ENCODE measurements around the gene STYXL1.
"Not testable (repeated sequence)": the region's sequence is repeated elsewhere in the genome, so short reads cannot be mapped to it uniquely, and the experiment has no call there.

STYXL1 gene

GRCh38 chr7:76065016-76065612 lies 17.3 kb upstream of the STYXL1 start:
- DNase-seq = no peak

DNA sequence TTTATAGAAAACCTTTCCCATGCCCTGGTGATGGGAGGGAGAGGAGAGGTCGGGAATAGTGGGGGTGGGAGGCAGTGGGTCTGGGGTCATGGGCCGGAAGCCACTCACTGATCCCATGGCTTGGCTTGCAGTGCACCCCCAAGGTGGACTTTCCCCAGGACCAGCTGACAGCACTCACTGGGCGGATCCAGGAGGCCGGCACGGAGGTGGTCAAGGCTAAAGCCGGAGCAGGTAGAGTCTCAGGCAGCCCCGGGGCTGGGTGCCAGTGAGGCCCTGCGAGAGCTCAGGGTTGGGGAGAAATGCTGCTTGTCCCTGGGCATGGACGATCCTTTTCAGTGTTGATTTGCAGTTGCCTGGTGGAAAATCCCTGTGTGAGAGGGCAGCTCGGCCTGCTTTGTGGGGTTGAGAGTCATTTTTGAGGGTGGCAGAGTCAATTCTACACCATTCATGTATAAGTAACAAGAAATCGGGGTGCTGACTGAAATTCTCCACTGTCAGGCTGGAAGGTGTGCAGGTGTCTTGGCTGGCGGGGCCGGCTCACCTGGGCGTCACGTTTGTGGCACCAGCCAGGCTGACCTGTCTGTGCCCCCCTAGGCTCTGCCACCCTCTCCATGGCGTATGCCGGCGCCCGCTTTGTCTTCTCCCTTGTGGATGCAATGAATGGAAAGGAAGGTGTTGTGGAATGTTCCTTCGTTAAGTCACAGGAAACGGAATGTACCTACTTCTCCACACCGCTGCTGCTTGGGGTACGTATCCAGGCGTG lies 16.6 kb upstream of the STYXL1 start:
- no peak for DNase-seq

DNA sequence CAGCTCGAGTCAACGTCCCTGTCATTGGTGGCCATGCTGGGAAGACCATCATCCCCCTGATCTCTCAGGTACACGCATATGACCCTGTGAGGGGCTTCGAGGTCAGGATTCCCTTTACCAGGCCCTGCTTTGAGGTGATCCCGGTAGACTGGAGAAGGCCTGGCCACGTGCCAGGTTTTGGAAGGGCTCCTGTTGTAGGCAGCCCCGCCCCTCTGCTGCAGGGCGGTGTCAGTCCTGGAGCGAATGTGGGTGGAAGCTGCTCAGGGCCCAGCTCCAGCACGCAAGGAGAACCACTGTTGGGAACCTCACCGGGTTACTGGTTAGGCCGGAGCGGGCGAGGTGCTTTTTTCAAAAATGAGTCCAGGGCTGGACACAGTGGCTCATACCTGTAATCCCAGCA lies 15.7 kb upstream of the STYXL1 start:
- DNase-seq = no peak

GRCh38 chr7:76063114-76063513 lies 15.3 kb upstream of the STYXL1 start:
- DNase-seq = no peak

DNA sequence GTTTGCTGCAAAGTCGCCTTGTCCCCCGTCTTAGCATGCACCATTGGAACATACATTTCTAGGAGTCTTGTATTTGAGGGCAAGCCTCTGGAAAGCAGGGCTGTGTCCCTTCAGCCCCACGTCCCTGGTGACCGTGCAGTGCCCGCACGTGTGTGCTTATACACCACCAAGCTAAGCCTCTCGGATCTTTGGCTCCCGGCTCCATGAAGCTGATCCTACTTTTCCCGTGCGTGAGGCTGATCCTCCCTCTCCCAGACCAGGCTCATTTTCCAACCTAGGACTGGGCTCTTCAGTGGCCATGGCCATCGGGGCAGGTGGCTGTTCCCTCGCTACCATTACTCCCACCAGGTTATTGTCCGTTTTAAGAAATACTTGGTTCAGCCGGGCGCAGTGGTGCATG lies 14.5 kb upstream of the STYXL1 start:
- DNase-seq = no peak

DNA sequence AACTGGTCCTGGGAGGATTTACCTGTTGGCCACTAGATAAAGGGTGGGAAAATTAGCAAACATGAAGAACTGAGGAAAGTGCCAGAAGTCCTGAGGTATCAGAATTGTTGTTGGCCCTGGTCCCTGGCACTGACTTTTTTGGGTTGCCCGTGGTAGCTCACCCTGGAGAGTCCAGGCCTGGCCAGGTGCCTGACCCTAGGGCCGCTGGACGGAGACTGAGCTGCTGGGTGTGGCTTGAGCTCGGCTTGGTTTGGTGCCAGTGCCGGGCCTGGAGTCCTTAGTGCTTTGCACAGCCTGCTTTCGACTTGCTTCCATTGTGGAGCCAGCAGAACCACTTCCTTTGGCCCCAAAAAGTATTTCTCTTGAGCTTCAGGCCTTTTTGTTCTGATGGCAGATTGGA lies 13.0 kb upstream of the STYXL1 start:
- DNase-seq = no peak

DNA sequence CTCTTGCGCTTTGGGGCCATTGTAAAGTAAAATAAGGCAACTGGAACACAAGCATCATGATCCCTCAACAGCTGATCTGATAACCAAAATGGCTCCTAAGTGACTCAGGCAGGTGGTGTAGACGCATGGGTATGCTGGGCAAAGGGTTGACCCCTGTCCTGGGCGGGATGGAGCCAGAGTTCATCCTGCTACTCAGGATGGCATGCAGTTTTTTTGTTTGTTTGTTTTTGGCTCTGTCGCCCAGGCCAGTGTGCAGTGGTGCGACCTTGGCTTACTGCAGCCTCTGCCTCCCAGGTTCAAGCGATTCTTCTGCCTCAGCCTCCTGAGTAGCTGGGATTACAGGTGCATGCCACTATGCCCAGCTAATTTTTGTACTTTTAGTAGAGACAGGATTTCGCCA lies 10.9 kb upstream of the STYXL1 start:
- DNase-seq = not testable (repeated sequence)

DNA sequence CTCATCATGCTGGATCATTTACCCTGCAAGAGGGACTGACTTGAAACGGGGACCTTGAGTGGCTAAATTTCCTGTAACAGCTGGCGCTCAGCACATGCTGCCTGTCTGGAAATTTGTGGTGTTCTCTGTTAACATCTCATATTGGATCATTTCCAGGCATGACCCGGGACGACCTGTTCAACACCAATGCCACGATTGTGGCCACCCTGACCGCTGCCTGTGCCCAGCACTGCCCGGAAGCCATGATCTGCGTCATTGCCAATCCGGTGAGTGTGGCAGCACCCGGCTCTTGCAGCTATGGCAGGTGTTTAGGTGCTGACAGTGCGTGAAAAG lies 10.0 kb upstream of the STYXL1 start:
- no peak for DNase-seq

DNA sequence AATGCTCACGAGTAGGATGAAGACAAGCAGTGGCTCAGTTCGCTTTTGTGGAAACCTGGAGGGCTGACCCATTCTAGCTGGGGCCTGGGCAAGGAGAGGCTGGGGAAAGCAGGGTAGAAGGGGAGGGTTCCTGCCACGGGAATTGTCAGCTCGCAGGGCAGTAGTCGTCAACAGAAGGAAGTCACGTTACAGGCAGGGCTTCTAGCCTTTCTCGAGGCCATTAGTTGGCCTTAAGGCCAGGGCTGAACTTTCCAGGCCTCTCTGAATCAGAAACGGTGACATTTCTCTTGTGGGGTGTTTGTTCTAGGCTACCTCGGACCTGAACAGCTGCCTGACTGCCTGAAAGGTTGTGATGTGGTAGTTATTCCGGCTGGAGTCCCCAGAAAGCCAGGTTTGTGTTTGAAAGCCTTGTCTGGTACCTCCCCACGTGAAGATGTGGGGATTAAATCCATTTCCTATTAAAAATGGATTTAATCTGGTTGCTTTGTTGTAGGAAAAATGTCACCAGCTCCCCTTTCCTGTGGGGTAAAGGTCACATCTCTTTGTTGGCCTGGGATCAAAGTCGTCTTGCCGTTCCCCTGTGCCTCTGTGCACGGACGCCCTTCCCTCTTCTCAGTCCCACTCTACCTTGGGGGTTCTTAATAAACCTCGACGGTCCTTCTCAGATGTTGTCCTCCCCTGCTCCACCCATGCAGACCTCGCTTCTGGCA lies 9.5 kb upstream of the STYXL1 start:
- no peak for DNase-seq

DNA sequence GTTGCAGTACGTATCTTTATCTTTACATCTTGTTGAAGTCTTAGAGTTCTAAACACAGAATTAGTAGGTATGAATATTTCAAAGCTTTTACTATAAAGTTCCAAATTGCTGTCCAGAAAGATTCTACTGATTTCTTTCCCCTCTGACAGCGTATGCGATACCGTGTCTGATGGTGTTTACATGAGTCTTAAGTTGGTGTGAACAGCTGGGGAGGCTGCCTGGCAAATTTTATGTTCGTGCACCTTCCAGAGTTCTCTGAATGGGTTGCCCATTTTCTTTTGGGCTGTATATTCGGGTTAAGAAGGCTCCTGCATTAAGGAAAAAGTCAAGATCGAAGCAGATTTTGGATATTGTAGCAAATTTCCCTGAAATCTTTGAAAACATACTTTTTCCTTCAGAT lies 8.4 kb upstream of the STYXL1 start:
- DNase-seq = no peak

DNA sequence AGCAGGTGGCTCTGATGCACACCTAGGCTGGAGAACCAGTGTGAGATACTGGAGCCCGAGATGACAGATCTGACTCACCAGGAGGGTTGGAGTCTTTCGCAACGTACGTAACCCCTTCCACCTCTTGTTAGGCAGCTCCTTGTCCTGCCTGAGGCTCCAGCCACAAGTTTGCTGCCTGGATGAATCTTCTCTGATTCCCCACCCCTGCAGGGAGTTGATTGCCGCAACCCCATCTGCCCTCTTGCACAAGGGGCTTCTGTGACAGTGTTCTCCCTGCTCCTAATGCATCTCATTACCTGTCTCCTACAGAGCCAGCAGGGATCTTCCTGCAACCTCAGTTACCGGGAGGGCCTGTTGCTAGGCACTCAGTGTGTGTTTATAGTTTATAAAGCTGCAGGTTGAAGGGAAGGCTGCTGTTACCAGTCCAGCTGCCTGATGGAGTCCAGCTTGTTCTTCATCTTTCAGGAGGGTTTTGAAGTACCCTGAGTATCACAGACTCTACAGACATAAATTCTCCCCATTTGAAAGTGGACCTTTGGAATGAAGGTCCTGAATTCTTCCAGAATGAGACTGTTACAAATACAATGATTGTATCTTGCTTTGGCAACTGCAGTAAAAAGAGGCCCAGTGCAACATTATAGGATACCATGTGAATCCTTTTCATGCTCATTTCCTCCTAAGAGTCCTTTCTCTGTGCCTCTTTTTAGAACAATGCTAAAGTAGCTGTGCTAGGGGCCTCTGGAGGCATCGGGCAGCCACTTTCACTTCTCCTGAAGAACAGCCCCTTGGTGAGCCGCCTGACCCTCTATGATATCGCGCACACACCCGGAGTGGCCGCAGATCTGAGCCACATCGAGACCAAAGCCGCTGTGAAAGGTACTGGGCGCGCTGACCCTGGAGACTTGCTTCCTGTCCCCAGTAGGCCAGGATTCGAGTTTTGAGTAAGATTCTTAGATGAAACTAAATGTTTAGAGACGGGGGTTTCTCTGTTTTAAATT lies 6.6 kb upstream of the STYXL1 start:
- DNase-seq = peak; percentile 83

GRCh38 chr7:76053461-76053860 lies 5.7 kb upstream of the STYXL1 start:
- DNase-seq = no peak

DNA sequence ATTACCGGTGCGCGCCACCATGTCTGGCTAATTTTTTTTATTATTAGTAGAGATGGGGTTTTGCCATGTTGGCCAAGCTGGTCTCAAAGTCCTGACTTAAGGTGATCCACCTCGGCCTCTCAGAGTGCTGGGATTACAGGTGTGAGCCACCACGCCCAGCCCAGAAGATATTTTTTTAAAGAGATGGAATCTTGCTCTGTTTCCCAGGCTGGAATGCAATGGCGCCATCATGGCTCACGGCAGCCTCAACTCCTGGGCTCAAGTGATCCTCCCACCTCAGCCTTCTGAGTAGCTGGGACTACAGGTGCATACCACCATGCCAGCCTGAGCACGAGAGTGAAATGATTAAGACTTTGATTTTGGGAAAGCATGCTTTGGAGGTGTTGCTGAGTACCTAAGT lies 4.9 kb upstream of the STYXL1 start:
- DNase-seq = not testable (repeated sequence)

DNA sequence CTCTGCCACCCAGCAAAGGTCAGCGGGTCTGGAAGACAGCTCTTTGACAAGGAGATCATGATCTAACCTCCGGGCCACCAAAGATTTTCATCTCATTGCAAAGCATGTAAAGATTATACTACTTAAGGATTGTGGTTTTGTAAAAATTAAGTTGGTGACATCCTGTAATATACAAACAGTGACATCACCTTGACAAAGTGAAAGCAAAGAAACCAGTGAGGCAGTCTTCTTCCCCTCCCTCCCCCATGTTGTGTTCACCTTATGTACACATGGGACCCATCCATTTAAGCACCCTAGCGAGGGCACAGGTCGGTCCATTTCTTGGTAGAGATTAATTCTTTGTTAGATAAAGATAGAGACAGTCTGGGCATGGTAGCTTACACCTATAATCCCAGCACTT lies 4.0 kb upstream of the STYXL1 start:
- no peak for DNase-seq

DNA sequence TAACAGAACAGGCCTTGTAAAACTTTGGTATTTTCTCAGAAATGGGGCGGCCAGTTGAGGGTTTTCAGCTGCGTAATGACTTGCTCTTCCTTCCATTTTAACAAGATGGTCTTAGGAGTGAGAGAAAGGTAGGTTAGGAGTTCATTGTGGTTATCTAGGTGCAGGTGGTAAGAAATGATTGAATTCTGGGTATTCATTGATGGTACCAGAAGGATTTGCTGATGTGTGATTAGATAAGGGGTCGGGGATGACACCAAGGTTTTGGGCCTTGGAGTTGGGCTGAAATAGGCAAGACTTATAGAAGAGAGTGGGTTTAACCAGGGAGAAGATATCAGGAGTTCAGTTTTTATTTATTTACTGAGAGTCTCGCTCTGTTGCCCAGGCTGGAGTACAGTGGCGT lies 2.7 kb upstream of the STYXL1 start:
- no peak for DNase-seq

- no peak for DNase-seq
Measured at GRCh38 chr7:76049295-76049694, 1.5 kb upstream of the STYXL1 start.

- DNase-seq = no peak
Measured at GRCh38 chr7:76048668-76048988, 828 bp upstream of the STYXL1 start.

- no peak for DNase-seq
Measured at GRCh38 chr7:76047305-76047810, 442 bp downstream of the STYXL1 start.

DNA sequence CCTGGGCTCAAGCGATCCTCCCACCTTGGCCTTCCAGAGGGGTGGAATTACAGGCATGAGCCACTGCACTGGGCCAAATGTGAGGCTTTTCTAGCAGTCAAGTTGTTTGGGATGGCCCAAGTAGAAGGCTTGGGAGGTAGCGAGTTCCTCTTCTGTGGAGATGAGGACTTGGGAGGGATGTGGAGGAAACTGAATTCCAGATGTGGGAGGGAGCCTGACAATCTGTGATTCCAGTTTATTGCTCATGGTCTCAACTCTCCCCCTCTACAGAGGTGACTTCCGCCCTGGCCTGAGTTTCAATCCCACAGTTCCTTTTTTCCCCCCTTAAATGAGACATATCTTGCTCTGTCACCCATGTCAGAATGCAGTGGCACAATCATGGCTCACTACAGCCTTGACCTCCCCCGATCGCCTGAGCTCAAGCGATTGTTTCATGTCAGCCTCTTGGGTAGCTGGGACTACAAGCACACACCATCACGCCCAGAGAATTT lies 3.4 kb downstream of the STYXL1 start:
- DNase-seq = no peak

GRCh38 chr7:76040126-76040525 lies 7.7 kb downstream of the STYXL1 start:
- DNase-seq = no peak

GRCh38 chr7:76037310-76037709 lies 10.5 kb downstream of the STYXL1 start:
- no peak for DNase-seq

GRCh38 chr7:76031964-76032363 lies 15.8 kb downstream of the STYXL1 start:
- DNase-seq = no peak

DNA sequence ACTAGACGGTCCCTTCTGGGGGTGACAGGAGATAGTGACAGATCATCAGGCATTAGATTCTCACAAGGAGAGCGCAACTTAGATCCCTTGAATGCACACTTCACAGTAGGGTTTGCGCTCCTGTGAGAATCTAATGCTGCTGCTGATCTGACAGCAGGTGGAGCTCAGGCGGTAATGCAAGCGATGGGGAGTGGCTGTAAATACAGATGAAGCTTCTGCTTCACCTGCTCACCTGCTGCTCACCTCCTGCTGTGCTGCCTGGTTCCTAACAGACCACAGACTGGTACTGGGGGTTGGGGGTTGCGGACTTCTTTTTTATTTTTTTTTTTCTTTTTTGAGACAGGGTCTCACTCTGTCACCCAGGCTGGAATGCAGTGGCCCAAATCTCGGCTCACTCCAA lies 18.1 kb downstream of the STYXL1 start:
- DNase-seq = not testable (repeated sequence)

All from NCI-H226 (cell line).